Measurements from ENCODE around the gene C12orf75.
"Not testable (repeated sequence)": the region's sequence is repeated elsewhere in the genome, so short reads cannot be mapped to it uniquely, and the experiment has no call there.

C12orf75 gene

DNA sequence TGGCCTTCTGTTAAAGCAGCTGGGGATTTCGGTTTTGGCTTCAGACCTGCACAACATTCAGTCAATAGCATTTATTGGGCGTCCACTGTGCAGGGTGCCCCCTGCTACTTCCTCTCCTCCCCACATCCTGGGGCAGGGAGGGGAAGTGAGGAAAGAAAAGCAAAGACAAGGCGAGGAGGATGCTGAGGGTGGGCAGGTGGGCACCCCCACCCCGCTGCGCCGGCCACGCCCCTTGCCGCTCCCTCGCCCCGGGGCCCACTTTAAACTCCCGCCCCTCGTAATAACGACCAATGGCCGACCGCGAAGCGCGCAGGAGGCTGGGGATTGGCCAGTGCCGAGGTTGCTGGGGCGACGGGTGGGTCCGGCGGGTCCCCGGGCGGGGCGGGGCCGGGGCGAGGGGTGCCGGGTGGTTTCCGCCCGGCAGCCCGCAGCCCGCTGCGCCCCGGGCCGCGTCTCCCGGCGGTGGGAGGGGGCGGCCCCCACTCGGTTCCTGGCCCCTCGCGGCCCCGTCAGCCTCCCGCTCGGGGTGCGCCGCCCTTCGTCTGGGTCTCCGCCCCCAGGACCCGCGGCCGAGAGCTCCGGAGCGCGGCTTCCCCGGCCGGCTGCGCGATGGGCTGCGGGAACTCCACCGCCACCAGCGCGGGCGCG is at the start of gene C12orf75:
C12orf75 (plus strand) TSS at position 409 of the 648 bp plus-strand sequence; CDS start at position 610, 201 bp downstream.
- peak; percentile 86 to 92 for DNase-seq

- DNase-seq = no peak
Measured at GRCh38 chr12:105280966-105281693, 49.4 kb upstream of the C12orf75 start.

- DNase-seq = no peak
Measured at GRCh38 chr12:105281694-105282049, 48.8 kb upstream of the C12orf75 start.

- no peak for DNase-seq
Measured at GRCh38 chr12:105285378-105285777, 45.1 kb upstream of the C12orf75 start.

- DNase-seq = no peak
Measured at GRCh38 chr12:105287408-105287807, 43.1 kb upstream of the C12orf75 start.

DNA sequence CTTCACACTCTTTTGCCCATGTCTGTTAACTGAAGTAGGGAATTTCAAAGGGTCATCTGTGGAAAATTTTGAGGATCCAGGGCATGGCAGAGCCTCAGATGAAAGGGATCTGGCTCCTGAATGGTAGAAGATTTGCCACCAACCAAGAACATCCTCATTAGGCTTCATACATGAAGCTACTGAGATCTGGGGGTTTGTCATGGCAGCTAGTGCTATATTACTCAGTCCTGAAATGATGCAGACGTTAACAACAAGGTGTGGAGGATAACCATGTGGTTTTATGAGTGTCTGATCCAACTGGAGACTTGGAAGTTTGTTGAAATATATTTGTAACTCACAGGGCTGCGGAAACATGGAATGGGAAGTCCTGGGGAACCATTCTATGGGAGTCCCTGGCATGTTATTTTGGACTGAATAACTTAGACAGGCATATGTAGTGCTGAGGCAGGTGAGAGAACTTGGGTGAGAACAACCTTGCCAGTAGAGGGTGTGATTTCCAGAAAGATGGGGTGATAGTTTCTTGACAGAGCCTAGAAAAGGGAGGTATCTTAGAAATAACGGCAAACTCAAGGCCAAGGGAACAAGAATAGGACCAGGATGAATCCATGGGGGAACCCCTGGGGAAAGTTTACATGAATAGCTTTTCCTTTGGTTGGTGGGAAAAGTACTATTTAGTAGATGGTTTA is 42.0 kb upstream of the C12orf75 start:
- peak in 1 of 2 donors; percentile 11 for DNase-seq

- no peak for DNase-seq
Measured at GRCh38 chr12:105289114-105289904, 41.2 kb upstream of the C12orf75 start.

DNA sequence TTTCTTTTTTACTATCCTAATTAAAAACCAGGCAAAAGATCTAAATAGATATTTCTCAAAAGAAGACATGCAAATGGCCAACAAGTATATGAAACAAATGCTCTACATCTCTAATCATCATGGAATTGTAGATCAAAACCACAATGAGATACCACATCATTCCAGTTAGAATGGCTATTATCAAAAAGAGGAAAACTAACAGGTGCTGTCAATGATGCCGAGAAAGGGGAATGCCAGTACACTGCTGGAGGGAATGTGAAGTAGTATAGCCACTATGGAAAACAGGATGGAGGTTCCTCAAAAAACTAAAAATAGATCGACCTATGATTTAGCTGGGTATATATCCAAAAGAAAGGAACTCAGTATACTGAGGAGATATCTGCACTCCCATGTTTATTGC is 39.0 kb upstream of the C12orf75 start:
- DNase-seq = no peak

DNA sequence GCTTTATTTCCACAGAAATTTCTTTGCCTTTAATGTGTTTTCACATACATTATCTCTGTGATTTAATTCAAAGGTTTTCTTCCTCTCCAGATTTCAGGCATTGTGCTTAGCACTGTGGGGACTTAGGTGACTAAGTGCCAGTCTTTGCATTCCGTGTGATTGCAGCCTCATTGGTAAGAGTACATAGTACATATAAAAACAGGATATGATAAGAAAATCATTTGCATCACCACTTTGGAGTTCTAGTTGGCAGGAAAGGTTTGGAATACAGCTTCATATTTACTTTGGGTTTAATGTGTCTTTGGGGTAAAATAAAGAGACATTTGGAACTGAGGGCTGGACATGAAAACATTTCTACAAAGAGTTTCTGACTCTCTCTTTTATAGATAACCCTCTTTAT is 37.8 kb upstream of the C12orf75 start:
- no peak for DNase-seq

DNA sequence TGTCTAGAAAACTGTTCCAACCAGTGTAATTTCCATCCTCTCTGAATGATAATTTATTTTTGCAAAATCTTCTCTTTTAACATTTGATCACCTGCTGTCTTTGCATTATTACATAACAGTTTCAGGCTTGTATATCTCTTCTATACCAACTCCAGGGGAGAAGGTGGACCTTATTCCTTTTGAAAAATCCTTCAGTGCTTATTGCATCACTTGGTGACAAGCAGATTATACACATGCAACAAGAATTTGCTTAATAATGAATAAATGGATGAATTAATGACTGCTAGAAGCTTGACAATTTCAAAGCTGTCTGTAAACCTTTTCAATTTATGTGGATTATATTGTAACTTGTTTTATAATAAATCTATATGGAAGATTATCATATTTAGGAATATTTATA is 37.3 kb upstream of the C12orf75 start:
- no peak for DNase-seq

DNA sequence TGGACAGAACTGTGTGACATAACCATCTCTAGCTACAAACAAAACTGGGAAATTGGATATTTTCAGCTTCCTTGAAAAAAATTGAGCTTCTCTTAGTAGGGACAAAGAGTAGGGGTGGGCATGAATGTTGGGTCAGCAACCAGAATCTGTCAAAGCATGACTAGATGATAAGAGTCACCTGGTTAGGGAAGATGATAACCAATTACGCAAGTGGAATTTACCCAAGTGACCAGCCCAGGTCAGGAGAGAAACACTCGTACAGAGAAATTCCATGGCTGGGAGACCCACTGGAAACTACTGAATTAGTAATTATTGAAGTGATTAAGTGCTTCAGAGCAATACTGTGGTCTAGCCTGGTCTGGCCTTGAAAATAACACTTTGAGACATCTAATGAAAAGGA is 36.3 kb upstream of the C12orf75 start:
- DNase-seq = no peak

- DNase-seq = no peak
Measured at GRCh38 chr12:105294886-105295479, 35.5 kb upstream of the C12orf75 start.

- DNase-seq = no peak
Measured at GRCh38 chr12:105296116-105297089, 34.1 kb upstream of the C12orf75 start.

GRCh38 chr12:105300883-105301282 is 29.6 kb upstream of the C12orf75 start:
- DNase-seq = no peak

GRCh38 chr12:105301696-105302095 is 28.8 kb upstream of the C12orf75 start:
- DNase-seq = no peak

DNA sequence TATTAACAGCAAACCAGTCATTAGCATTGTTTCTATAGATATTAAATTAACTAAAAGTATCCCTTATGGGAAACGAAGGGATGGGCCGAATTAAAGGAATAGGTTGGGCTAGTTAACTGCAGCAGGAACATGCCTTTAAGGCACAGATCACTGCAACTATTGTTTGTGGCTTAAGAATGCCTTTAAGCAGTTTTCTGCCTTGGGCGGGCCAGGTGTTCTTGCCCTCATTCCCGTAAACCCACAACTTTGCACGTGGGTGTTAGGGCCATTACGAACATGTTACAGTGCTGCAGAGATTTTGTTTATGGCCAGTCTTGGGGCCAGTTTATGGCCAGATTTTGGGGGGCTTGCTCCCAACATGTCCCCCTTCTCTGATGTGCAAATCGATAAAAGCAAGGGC is 27.5 kb upstream of the C12orf75 start:
- not testable (repeated sequence) for DNase-seq

GRCh38 chr12:105304626-105305025 is 25.9 kb upstream of the C12orf75 start:
- DNase-seq = not testable (repeated sequence)

DNA sequence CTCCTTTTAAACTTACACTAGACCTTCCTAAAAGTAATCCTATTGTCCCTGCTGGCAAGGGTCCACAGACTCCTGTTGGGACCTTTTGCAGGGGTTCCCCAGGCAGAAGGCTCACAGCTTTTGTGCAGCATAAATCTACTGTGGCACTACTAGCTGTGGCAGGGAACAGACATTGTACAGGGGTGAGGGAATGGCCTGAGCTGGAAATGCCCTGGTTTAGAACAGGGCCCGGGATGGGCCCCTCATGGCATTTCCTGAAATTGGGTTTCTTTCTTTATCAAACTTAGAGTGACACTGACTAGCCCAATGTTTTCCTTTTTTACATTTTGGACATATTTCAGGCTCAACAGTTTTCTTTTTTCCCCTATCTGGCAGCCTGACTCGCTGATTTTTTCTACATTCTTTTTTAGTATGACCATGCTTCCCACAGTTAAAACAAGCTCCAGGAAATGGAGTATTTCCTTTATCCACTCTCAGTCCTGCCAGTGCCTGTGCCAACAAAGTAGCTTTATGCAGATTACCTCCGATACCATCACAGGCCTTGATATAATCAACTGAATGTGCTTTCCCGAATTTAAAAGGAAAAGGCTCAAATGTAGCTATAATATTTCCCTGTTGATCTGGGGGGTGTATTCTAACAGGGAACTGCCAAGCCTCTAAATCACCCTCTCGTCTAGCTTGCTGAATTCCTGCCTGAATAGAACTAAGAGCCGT is 22.7 kb upstream of the C12orf75 start:
- not testable (repeated sequence) for DNase-seq

- DNase-seq = not testable (repeated sequence)
Measured at GRCh38 chr12:105308839-105309238, 21.7 kb upstream of the C12orf75 start.

DNA sequence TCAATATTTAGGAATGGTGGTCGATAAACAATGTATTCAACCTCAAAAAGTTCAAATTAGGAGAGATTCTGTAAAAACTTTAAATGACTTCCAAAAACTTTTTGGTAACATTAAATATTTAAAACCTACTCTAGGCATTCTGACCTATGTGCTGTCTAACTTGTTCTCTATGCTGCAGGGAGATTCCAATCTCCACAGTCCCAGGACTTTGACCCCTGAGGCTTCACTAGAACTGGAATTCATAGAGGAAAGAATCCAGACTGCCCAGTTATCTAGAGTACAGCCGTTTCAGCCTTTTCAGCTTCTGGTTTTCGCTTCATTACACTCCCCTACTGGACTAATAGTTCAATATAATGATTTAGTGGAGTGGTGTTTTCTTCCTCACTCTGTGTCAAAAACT is 21.1 kb upstream of the C12orf75 start:
- not testable (repeated sequence) for DNase-seq

All from CD4-positive, alpha-beta T cell treated with Interferon alpha-2 for 1 hour (primary cell).